Subcutaneous abdominal adipose tissue (tissue), 5 donors: ENCODE data around the gene SULT1A4.
"Not testable (repeated sequence)": the region's sequence is repeated elsewhere in the genome, so short reads cannot be mapped to it uniquely, and the experiment has no call there.

ENCODE experiments used
- H3K27ac ChIP-seq: one replicate; pipeline ENCODE4 v1.7.0; 2013; ENCODE audit warnings: low read depth, mild to moderate bottlenecking, inconsistent platforms, low read length, moderate library complexity
- H3K27me3 ChIP-seq, 5 donors: one replicate each; pipeline ENCODE4 v1.7.0; 2013; ENCODE audit warnings: low read length in 5 of 5, inconsistent platforms in 1 of 5; ENCODE audit not compliant: control insufficient read depth in 5 of 5, insufficient read depth in 4 of 5
- H3K36me3 ChIP-seq, 5 donors: one replicate each; pipeline ENCODE4 v1.7.0; 2013; ENCODE audit warnings: low read length in 5 of 5; ENCODE audit not compliant: control insufficient read depth in 5 of 5, insufficient read depth in 5 of 5
- H3K4me1 ChIP-seq, 5 donors: one replicate each; pipeline ENCODE4 v1.7.0; 2013; ENCODE audit warnings: low read length in 5 of 5, mild to moderate bottlenecking in 3 of 5, moderate library complexity in 1 of 5; ENCODE audit not compliant: control insufficient read depth in 5 of 5, insufficient read depth in 5 of 5
- H3K4me3 ChIP-seq, 5 donors: one replicate each; pipeline ENCODE4 v1.7.0; 2013; ENCODE audit warnings: low read length in 5 of 5, low read depth in 1 of 5
- H3K9ac ChIP-seq, 5 donors: one replicate each; pipeline ENCODE4 v1.7.0; 2013; ENCODE audit warnings: low read length in 5 of 5, mild to moderate bottlenecking in 4 of 5, moderate library complexity in 3 of 5
- H3K9me3 ChIP-seq, 5 donors: one replicate each; pipeline ENCODE4 v1.7.0; 2013; ENCODE audit warnings: low read length in 5 of 5; ENCODE audit not compliant: control insufficient read depth in 5 of 5
- donor health status: healthy.
- donor health status: healthy.
- donor health status: healthy.
- donor health status: healthy.
- donor health status: healthy.

Gene SULT1A4

GRCh38 chr16:29467654-29468366 is 8.1 kb downstream of the SULT1A4 start:
- not testable (repeated sequence) for H3K9ac ChIP-seq, H3K4me3 ChIP-seq, H3K4me1 ChIP-seq, H3K36me3 ChIP-seq, H3K27me3 ChIP-seq, H3K9me3 ChIP-seq, H3K27ac ChIP-seq

GRCh38 chr16:29469660-29470059 is 9.9 kb downstream of the SULT1A4 start:
- Histone ChIP-seq H3K4me3 (peak overlapping the region in 1 of 5 donors; percentile 40), H3K27ac (peak overlapping the region; percentile 37)
- not testable (repeated sequence) for H3K4me1 ChIP-seq, H3K9ac ChIP-seq, H3K9me3 ChIP-seq, H3K27me3 ChIP-seq, H3K36me3 ChIP-seq

GRCh38 chr16:29472065-29472464 is 12.4 kb downstream of the SULT1A4 start:
- H3K9ac ChIP-seq, H3K4me1 ChIP-seq, H3K36me3 ChIP-seq, H3K27me3 ChIP-seq, H3K27ac ChIP-seq, H3K9me3 ChIP-seq, H3K4me3 ChIP-seq: not testable (repeated sequence)

GRCh38 chr16:29482276-29482675 is 22.6 kb downstream of the SULT1A4 start:
- not testable (repeated sequence) for H3K27me3 ChIP-seq, H3K4me3 ChIP-seq, H3K4me1 ChIP-seq, H3K27ac ChIP-seq, H3K9me3 ChIP-seq, H3K36me3 ChIP-seq, H3K9ac ChIP-seq

GRCh38 chr16:29506308-29506707 is 46.6 kb downstream of the SULT1A4 start, which contains the start of gene NPIPB12:
Gene NPIPB12, minus strand, starts transcription at chr16:29506408.
- not testable (repeated sequence) for H3K4me3 ChIP-seq, H3K9me3 ChIP-seq, H3K36me3 ChIP-seq, H3K4me1 ChIP-seq, H3K27me3 ChIP-seq, H3K27ac ChIP-seq, H3K9ac ChIP-seq
